T-helper 17 cell (primary cell): ENCODE results near the gene TUT1. TPM values are rescaled to one million over a fixed set of nuclear protein-coding genes. Genes with fewer than 3 reads are reported as not detected.
"Not testable (repeated sequence)": the region's sequence is repeated elsewhere in the genome, so short reads cannot be mapped to it uniquely, and the experiment has no call there.

Experiments used
- ATAC-seq: fragments of 150-1000 bp; cut with Tn5 transposase; 2 replicates; pipeline ENCODE4 v1.10.0; 2021; ENCODE audit warnings: mild to moderate bottlenecking, moderate library complexity
- DNase-seq, 3 donors: peaks; one replicate each; pipeline versions ENCODE4 v3.0.0 to v3.0.0-alpha.2; 2020 to 2021
- H3K9me3 ChIP-seq: one replicate; pipeline ENCODE4 v1.7.0; 2013; ENCODE audit warnings: low read length, mild to moderate bottlenecking; ENCODE audit not compliant: control insufficient read depth, poor library complexity, severe bottlenecking
- H3K27ac Mint-ChIP-seq: one replicate; pipeline ENCODE4 v1.8.0; 2022; ENCODE audit warnings: mild to moderate bottlenecking, moderate library complexity, mixed read lengths
- H3K27me3 Mint-ChIP-seq: one replicate; pipeline ENCODE4 v1.8.0; 2022; ENCODE audit warnings: mixed read lengths
- H3K36me3 Mint-ChIP-seq: one replicate; pipeline ENCODE4 v1.8.0; 2022; ENCODE audit warnings: low read depth, mixed read lengths
- H3K4me1 Mint-ChIP-seq: one replicate; pipeline ENCODE4 v1.8.0; 2022; ENCODE audit warnings: mild to moderate bottlenecking, mixed read lengths
- H3K4me3 Mint-ChIP-seq: one replicate; pipeline ENCODE4 v1.8.0; 2022; ENCODE audit warnings: mild to moderate bottlenecking, moderate library complexity, mixed read lengths
- total RNA-seq, 4 donors: library from RNA in 2 of 4; stranded (reverse) in 2 of 4; gene quantifications; one replicate each; pipeline ENCODE4 v1.2.3 and lab custom pipeline; 2022 to 2026

TUT1 gene
- total RNA-seq, 2 donors from 2014 or later, result 20.9 to 23.2 TPM

- DNase-seq (no peak), ATAC-seq (no peak)
- Mint-ChIP-seq H3K27ac (no peak overlapping the region), H3K27me3 (no peaks in the 10 kb centered on the region), H3K36me3 (peaks cover 6% of the 10 kb centered on the region), H3K4me1 (peaks cover 11% of the 10 kb centered on the region), H3K4me3 (no peak overlapping the region)
- no peaks in the 10 kb centered on the region for H3K9me3 ChIP-seq
Observed at GRCh38 chr11:62579252-62579651, 12.1 kb downstream of the TUT1 start.

- Mint-ChIP-seq H3K27me3 (no peaks in the 10 kb centered on the region), H3K36me3 (peaks cover 7% of the 10 kb centered on the region), H3K4me3 (no peak overlapping the region), H3K27ac (no peak overlapping the region), H3K4me1 (peaks cover 17% of the 10 kb centered on the region)
- DNase-seq (no peak), ATAC-seq (no peak)
- H3K9me3 ChIP-seq, result no peaks in the 10 kb centered on the region
Observed at GRCh38 chr11:62578541-62578940, 12.8 kb downstream of the TUT1 start.

DNA sequence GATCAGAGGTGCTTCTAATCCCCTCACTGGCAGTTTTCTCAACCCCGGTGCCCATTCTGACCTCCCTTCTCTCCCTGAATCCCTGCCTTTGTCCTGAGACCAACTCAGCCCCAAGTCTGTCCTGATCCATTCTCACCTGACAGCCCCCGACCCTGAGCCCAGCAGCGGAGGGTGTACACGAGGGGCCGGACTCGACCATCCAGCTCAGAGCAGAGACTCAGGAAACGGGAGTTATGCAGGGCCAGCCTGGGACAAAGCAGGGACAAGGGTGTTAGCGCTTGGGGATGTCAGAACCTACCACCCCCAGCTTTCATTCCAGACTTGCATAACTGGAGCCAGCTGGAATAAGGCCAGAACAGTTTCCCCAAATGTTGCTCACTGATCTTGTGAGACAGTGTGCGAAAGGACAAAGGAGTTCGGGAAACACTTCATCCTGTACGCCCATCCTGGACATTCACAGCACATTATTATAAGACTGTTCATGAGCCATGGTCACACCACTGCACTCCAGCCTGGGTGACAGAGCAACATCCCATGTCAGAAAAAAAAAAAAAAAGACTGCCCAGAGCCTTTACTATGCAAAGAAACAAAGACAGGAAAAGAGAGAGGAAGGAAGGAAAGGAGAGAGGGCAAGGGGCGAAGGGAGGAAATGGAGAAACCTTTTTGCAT lies 14.1 kb downstream of the TUT1 start:
- Mint-ChIP-seq H3K4me3 (no peak overlapping the region), H3K4me1 (peaks cover 29% of the 10 kb centered on the region), H3K36me3 (peaks cover 11% of the 10 kb centered on the region), H3K27ac (no peak overlapping the region), H3K27me3 (no peaks in the 10 kb centered on the region)
- H3K9me3 ChIP-seq, result no peaks in the 10 kb centered on the region
- DNase-seq (no peak), ATAC-seq (no peak)

GRCh38 chr11:62575837-62576236 lies 15.5 kb downstream of the TUT1 start:
- no peaks in the 10 kb centered on the region for H3K27me3 Mint-ChIP-seq
- DNase-seq, result no peak
- ATAC-seq, result no peak

GRCh38 chr11:62575156-62575555 lies 16.2 kb downstream of the TUT1 start:
- DNase-seq (no peak), ATAC-seq (no peak)
- peak overlapping the region; percentile 100 for H3K27ac Mint-ChIP-seq
- H3K36me3 Mint-ChIP-seq, result peaks cover 17% of the 10 kb centered on the region
- H3K4me1 Mint-ChIP-seq, result peaks cover 46% of the 10 kb centered on the region
- no peaks in the 10 kb centered on the region for H3K9me3 ChIP-seq
- H3K4me3 Mint-ChIP-seq, result peak overlapping the region; percentile 99
- no peaks in the 10 kb centered on the region for H3K27me3 Mint-ChIP-seq

More at GRCh38 chr11:62575837-62576236, 15.5 kb downstream of the TUT1 start:
- Mint-ChIP-seq H3K36me3 (peaks cover 16% of the 10 kb centered on the region), H3K27ac (no peak overlapping the region), H3K4me3 (peak overlapping the region; percentile 99), H3K4me1 (peaks cover 41% of the 10 kb centered on the region)
- H3K9me3 ChIP-seq, result no peaks in the 10 kb centered on the region

DNA sequence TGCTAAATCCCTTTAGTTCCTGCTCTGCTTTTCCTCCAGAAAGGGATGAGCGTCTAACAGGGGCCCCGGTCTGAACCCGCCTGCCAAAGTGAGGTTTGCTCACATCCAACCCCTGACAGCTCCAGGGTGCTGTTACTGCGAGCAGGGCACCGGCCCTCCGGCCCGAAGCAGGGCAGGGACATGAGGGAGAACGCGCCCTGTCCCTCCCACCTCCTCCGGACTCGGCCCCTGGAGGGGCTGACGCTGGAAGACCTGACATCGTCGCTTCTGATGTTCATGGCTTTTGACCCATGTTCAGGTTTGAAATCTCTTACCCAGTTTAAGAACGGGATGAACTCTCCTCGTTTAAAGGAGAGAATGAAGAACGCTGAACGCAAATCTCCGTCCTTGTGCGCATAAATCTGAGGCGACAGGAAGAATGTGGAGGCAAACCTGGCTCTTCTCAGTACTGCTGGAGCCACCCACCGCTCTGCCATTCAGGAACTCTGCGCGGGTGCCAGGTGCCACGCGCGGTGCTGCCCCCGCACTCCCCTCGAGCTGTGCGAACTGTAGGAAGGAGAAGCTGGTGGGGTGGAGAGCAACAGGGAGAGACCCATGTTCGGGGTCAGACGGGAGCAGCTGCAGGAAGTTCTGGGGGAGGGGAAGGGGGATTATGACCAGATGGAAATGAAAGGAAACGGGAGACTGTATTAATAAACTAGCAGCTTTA lies 16.8 kb downstream of the TUT1 start:
- ATAC-seq (peak; percentile 6), DNase-seq (no peak)
- no peaks in the 10 kb centered on the region for H3K9me3 ChIP-seq
- Mint-ChIP-seq H3K27me3 (no peaks in the 10 kb centered on the region), H3K4me1 (peaks cover 48% of the 10 kb centered on the region), H3K4me3 (peak overlapping the region; percentile 99), H3K27ac (peak overlapping the region; percentile 100), H3K36me3 (peaks cover 18% of the 10 kb centered on the region)

- H3K9me3 ChIP-seq, result no peaks in the 10 kb centered on the region
- peak within 1 kb of the TSS; percentile 99 for H3K4me3 Mint-ChIP-seq
- peaks cover 18% of the 10 kb centered on the region for H3K36me3 Mint-ChIP-seq
- peaks cover 48% of the 10 kb centered on the region for H3K4me1 Mint-ChIP-seq
- DNase-seq (peak; percentile 94 to 97 (median 95)), ATAC-seq (peak; percentile 95)
- H3K27ac Mint-ChIP-seq, result peak within 1 kb of the TSS; percentile 100
- H3K27me3 Mint-ChIP-seq, result no peaks in the 10 kb centered on the region
Observed at GRCh38 chr11:62573592-62574362, 17.5 kb downstream of the TUT1 start, which contains the start of gene EEF1G. Gene EEF1G, minus strand, starts transcription at chr11:62573891. Its CDS starts 49 bp downstream, at chr11:62573842.

- peak overlapping the region; percentile 99 for H3K4me3 Mint-ChIP-seq
- ATAC-seq (no peak), DNase-seq (no peak)
- no peaks in the 10 kb centered on the region for H3K9me3 ChIP-seq
- H3K27ac Mint-ChIP-seq, result peak overlapping the region; percentile 100
- peaks cover 19% of the 10 kb centered on the region for H3K36me3 Mint-ChIP-seq
- H3K4me1 Mint-ChIP-seq, result peaks cover 48% of the 10 kb centered on the region
- H3K27me3 Mint-ChIP-seq, result no peaks in the 10 kb centered on the region
Observed at GRCh38 chr11:62573006-62573591, 18.2 kb downstream of the TUT1 start.

DNA sequence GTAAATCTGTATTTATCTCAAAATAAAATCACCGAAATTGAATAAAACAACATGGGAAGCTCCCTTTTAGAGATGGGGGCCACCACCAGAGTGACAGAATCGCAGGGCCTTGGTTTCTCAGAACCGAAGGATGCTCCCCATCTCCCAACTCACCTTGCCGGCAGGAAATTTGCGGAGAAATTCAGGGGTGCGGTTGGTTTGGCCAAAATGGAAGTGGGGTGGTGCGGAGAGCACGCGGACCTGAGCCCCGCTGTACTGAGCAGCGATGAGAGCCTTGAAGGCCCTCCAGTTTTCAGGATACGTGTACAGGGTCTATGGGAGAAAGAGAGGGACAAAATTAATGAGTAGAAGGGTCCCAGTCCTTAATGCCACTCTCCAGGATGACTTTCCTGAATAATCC lies 18.9 kb downstream of the TUT1 start:
- Mint-ChIP-seq H3K27ac (peak overlapping the region; percentile 100), H3K36me3 (peaks cover 19% of the 10 kb centered on the region), H3K27me3 (no peaks in the 10 kb centered on the region), H3K4me3 (peak overlapping the region; percentile 99), H3K4me1 (peaks cover 49% of the 10 kb centered on the region)
- H3K9me3 ChIP-seq, result no peaks in the 10 kb centered on the region
- ATAC-seq (no peak), DNase-seq (no peak)

DNA sequence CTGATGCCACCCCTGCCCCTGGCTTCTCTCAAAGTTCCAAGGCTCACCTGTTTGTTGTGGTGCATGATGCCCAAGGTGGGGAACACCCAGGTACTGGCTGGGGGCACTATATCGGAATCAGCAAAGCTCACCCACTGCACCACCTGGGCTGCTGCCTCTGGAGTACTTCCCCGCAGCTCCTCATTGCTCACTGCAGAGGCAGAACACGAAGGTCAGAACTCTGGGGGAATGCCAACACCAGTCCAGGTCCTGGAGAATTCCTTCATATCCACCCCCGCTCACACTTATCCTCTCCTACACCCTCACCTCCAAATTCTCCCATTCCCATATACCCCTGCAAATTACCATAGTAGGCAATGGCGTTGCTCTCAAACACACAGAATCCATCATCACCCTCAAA lies 19.8 kb downstream of the TUT1 start:
- not testable (repeated sequence) for DNase-seq, H3K9me3 ChIP-seq, ATAC-seq, H3K27me3 Mint-ChIP-seq
- Mint-ChIP-seq H3K4me1 (peaks cover 54% of the 10 kb centered on the region), H3K36me3 (peaks cover 21% of the 10 kb centered on the region), H3K27ac (peak overlapping the region; percentile 100), H3K4me3 (peak overlapping the region; percentile 99)

GRCh38 chr11:62570903-62571302 lies 20.4 kb downstream of the TUT1 start:
- Mint-ChIP-seq H3K36me3 (peaks cover 24% of the 10 kb centered on the region), H3K27ac (peak overlapping the region; percentile 100), H3K4me1 (peaks cover 60% of the 10 kb centered on the region)
- H3K9me3 ChIP-seq, DNase-seq, ATAC-seq, H3K27me3 Mint-ChIP-seq, H3K4me3 Mint-ChIP-seq: not testable (repeated sequence)

GRCh38 chr11:62569611-62570010 lies 21.7 kb downstream of the TUT1 start:
- no peaks in the 10 kb centered on the region for H3K9me3 ChIP-seq
- Mint-ChIP-seq H3K4me1 (peaks cover 58% of the 10 kb centered on the region), H3K4me3 (no peak overlapping the region), H3K27ac (no peak overlapping the region), H3K27me3 (no peaks in the 10 kb centered on the region), H3K36me3 (peaks cover 24% of the 10 kb centered on the region)
- no peak for ATAC-seq
- DNase-seq, result no peak
